Measurements from ENCODE around the gene ELK3. TPM values are rescaled to one million over a fixed set of nuclear protein-coding genes. Genes with fewer than 3 reads are reported as not detected.
A peak's percentile ranks its signal among the peaks of the same experiment; 100 is the strongest.

The ELK3 gene
- total and polyA plus RNA-seq, 4 donors = 9.1 to 68.5 (median 40.3) TPM

DNA sequence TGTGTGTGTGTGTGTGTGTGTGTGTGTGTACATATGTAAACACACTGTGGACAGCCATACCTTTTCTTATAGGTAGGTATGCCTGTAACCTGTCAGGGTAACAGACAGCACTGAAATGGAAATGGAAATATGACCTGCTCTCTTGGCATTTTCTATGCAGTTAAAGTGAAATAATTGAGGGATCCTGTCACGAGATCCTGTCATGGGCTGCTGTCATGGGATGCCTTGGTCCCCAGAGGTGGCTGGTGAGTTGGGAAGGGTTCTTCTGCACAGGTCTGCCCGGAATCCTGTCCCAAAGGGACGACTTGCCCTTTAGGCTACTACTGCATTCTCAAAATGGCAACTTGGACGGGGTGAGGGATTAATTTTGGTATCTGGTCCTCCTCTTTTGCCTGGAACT, 47.3 kb downstream of the ELK3 start:
- H3K9ac ChIP-seq (ENCODE audit: insufficient read depth in 1 of 2, low read length in 2 of 2) = no peak overlapping the region
- H3K4me1 ChIP-seq (ENCODE audit: control insufficient read depth in 5 of 5, insufficient read depth in 5 of 5, low read length in 5 of 5) = peaks cover 0 to 38% (median 18%) of the 10 kb centered on the region in 5 donors
- H3K27ac ChIP-seq (ENCODE audit: low read depth in 1 of 2, low read length in 1 of 2) = peak overlapping the region; percentile 33 to 66
- no peak for TF ChIP-seq CTCF (IDR thresholded peaks at IDR 0.05; ENCODE audit: control extremely low read depth, extremely low read depth)
- peaks cover 0 to 8% (median 2%) of the 10 kb centered on the region in 4 donors for H3K36me3 ChIP-seq (ENCODE audit: control insufficient read depth in 4 of 4, insufficient read depth in 4 of 4, low read length in 4 of 4)
- no peaks in the 10 kb centered on the region for H3K27me3 ChIP-seq (ENCODE audit: control insufficient read depth in 3 of 3, insufficient read depth in 3 of 3, low read length in 2 of 3)
- no peaks in the 10 kb centered on the region for H3K9me3 ChIP-seq (ENCODE audit: control insufficient read depth in 4 of 4, insufficient read depth in 3 of 4, low read length in 3 of 4)
- no peak for ATAC-seq (ENCODE audit: insufficient read depth, low FRiP score)
- DNase-seq = no peak
- WGBS, 2 donors = 74 to 83% methylated on average over 4 of the region's 4 CpGs
- no peak overlapping the region for H3K4me3 ChIP-seq

DNA sequence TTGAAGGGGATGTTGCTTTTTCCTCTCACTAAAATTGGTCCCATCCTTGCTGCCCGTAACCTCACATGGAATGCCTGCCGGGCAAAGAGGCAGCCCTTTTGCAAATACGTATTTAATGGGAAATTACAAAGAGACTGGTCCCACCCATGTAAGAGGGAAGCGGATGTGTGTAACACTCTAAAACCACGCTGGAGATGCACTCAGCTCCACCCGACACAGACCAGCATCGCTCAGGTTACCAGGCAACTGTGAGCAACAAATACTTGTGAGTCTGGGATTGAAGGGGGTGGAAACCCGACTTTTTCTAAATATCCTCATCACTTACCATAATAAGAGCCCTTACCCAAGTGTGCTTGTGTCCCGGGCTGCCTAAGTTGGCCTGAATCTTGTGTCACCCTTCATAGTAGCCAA, 47.7 kb downstream of the ELK3 start:
- Histone ChIP-seq H3K4me1 (ENCODE audit: control insufficient read depth in 5 of 5, insufficient read depth in 5 of 5, low read length in 5 of 5) (peaks cover 0 to 34% (median 17%) of the 10 kb centered on the region in 5 donors), H3K27me3 (ENCODE audit: control insufficient read depth in 3 of 3, insufficient read depth in 3 of 3, low read length in 2 of 3) (no peaks in the 10 kb centered on the region), H3K9me3 (ENCODE audit: control insufficient read depth in 4 of 4, insufficient read depth in 3 of 4, low read length in 3 of 4) (no peaks in the 10 kb centered on the region), H3K9ac (ENCODE audit: insufficient read depth in 1 of 2, low read length in 2 of 2) (no peak overlapping the region), H3K4me3 (no peak overlapping the region), H3K27ac (ENCODE audit: low read depth in 1 of 2, low read length in 1 of 2) (peak overlapping the region; percentile 33 to 66), H3K36me3 (ENCODE audit: control insufficient read depth in 4 of 4, insufficient read depth in 4 of 4, low read length in 4 of 4) (peaks cover under 1 to 7% (median 4%) of the 10 kb centered on the region in 4 donors)
- WGBS, 2 donors = 29 to 30% methylated on average over 9 of the region's 9 CpGs
- DNase-seq (no peak), ATAC-seq (ENCODE audit: insufficient read depth, low FRiP score) (peak; percentile 68)
- TF ChIP-seq CTCF (IDR thresholded peaks at IDR 0.05; ENCODE audit: control extremely low read depth, extremely low read depth) = no peak

- H3K36me3 ChIP-seq (ENCODE audit: control insufficient read depth in 4 of 4, insufficient read depth in 4 of 4, low read length in 4 of 4) = peaks cover 6 to 11% (median 8%) of the 10 kb centered on the region in 4 donors
- H3K9ac ChIP-seq (ENCODE audit: insufficient read depth in 1 of 2, low read length in 2 of 2) = no peak overlapping the region
- H3K27me3 ChIP-seq (ENCODE audit: control insufficient read depth in 3 of 3, insufficient read depth in 3 of 3, low read length in 2 of 3) = no peaks in the 10 kb centered on the region
- ATAC-seq (ENCODE audit: insufficient read depth, low FRiP score) (no peak), DNase-seq (no peak)
- no peaks in the 10 kb centered on the region for H3K9me3 ChIP-seq (ENCODE audit: control insufficient read depth in 4 of 4, insufficient read depth in 3 of 4, low read length in 3 of 4)
- WGBS, 2 donors = 60 to 72% methylated on average over 12 of the region's 12 CpGs
- no peak overlapping the region for H3K4me3 ChIP-seq
- peak overlapping the region in 1 of 2 donors; percentile 34 for H3K27ac ChIP-seq (ENCODE audit: low read depth in 1 of 2, low read length in 1 of 2)
- H3K4me1 ChIP-seq (ENCODE audit: control insufficient read depth in 5 of 5, insufficient read depth in 5 of 5, low read length in 5 of 5) = peaks cover 0 to 28% (median 17%) of the 10 kb centered on the region in 5 donors
- no peak for TF ChIP-seq CTCF (IDR thresholded peaks at IDR 0.05; ENCODE audit: control extremely low read depth, extremely low read depth)
Measured at GRCh38 chr12:96242597-96242996, 48.4 kb downstream of the ELK3 start.

DNA sequence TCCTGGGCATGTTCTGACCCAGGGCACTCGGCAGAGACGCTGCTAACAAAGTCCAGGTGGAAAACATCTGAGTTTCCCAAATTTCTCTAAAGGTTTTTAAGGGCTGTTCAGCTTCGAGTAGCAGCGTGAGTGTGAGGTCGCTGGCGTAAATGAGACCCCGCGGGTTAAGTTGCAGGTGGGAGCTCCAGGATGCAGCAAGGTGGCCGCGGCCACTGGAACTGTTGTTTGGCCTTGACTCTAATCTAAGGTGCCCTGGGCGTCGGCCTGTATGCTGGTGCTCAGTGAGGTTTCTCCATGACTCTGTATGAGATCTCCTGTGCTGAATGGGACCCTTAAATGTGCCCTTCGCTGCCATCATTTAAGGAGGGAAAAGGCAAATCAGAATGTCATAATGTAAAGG, 50.7 kb downstream of the ELK3 start:
- ATAC-seq (ENCODE audit: insufficient read depth, low FRiP score) = no peak
- TF ChIP-seq CTCF (IDR thresholded peaks at IDR 0.05; ENCODE audit: control extremely low read depth, extremely low read depth) = no peak
- WGBS, 2 donors = 89 to 90% methylated on average over 13 of the region's 13 CpGs
- H3K27me3 ChIP-seq (ENCODE audit: control insufficient read depth in 3 of 3, insufficient read depth in 3 of 3, low read length in 2 of 3) = no peaks in the 10 kb centered on the region
- H3K9me3 ChIP-seq (ENCODE audit: control insufficient read depth in 4 of 4, insufficient read depth in 3 of 4, low read length in 3 of 4) = no peaks in the 10 kb centered on the region
- H3K4me1 ChIP-seq (ENCODE audit: control insufficient read depth in 5 of 5, insufficient read depth in 5 of 5, low read length in 5 of 5) = peaks cover 0 to 25% (median 7%) of the 10 kb centered on the region in 5 donors
- H3K36me3 ChIP-seq (ENCODE audit: control insufficient read depth in 4 of 4, insufficient read depth in 4 of 4, low read length in 4 of 4) = peaks cover 6 to 26% (median 16%) of the 10 kb centered on the region in 4 donors
- H3K4me3 ChIP-seq = no peak overlapping the region
- H3K9ac ChIP-seq (ENCODE audit: insufficient read depth in 1 of 2, low read length in 2 of 2) = no peak overlapping the region
- H3K27ac ChIP-seq (ENCODE audit: low read depth in 1 of 2, low read length in 1 of 2) = no peak overlapping the region
- DNase-seq = no peak
